Measurements from ENCODE around the gene HPS4.
"Not testable (repeated sequence)": the region's sequence is repeated elsewhere in the genome, so short reads cannot be mapped to it uniquely, and the experiment has no call there.

HPS4 gene

GRCh38 chr22:26414347-26414746 is 69.2 kb downstream of the HPS4 start:
- Histone ChIP-seq H3K36me3 (ENCODE audit: control insufficient read depth, insufficient read depth, low read length) (no peaks in the 10 kb centered on the region), H3K9ac (ENCODE audit: low read length) (no peak overlapping the region), H3K9me3 (ENCODE audit: control insufficient read depth, low read length) (no peaks in the 10 kb centered on the region), H3K4me3 (ENCODE audit: low read length) (no peak overlapping the region), H3K4me1 (ENCODE audit: control insufficient read depth, insufficient read depth, low read length) (no peaks in the 10 kb centered on the region), H3K27me3 (ENCODE audit: control insufficient read depth, insufficient read depth, low read length) (peaks cover 13% of the 10 kb centered on the region)

GRCh38 chr22:26410386-26410785 is 73.2 kb downstream of the HPS4 start:
- Histone ChIP-seq H3K9me3 (ENCODE audit: control insufficient read depth, low read length) (no peaks in the 10 kb centered on the region), H3K36me3 (ENCODE audit: control insufficient read depth, insufficient read depth, low read length) (no peaks in the 10 kb centered on the region)

GRCh38 chr22:26409719-26410335 is 73.8 kb downstream of the HPS4 start:
- H3K4me3 ChIP-seq (ENCODE audit: low read length): no peak overlapping the region
- no peaks in the 10 kb centered on the region for H3K4me1 ChIP-seq (ENCODE audit: control insufficient read depth, insufficient read depth, low read length)
- H3K36me3 ChIP-seq (ENCODE audit: control insufficient read depth, insufficient read depth, low read length): no peaks in the 10 kb centered on the region
- no peak overlapping the region for H3K9ac ChIP-seq (ENCODE audit: low read length)
- H3K9me3 ChIP-seq (ENCODE audit: control insufficient read depth, low read length): no peaks in the 10 kb centered on the region
- H3K27me3 ChIP-seq (ENCODE audit: control insufficient read depth, insufficient read depth, low read length): peaks cover 4% of the 10 kb centered on the region

More at GRCh38 chr22:26410386-26410785, 73.2 kb downstream of the HPS4 start:
- no peaks in the 10 kb centered on the region for H3K4me1 ChIP-seq (ENCODE audit: control insufficient read depth, insufficient read depth, low read length)
- H3K9ac ChIP-seq (ENCODE audit: low read length): no peak overlapping the region
- H3K27me3 ChIP-seq (ENCODE audit: control insufficient read depth, insufficient read depth, low read length): peaks cover 4% of the 10 kb centered on the region
- no peak overlapping the region for H3K4me3 ChIP-seq (ENCODE audit: low read length)

- not testable (repeated sequence) for H3K9ac ChIP-seq (ENCODE audit: low read length); H3K36me3 ChIP-seq (ENCODE audit: control insufficient read depth, insufficient read depth, low read length); H3K27me3 ChIP-seq (ENCODE audit: control insufficient read depth, insufficient read depth, low read length); H3K4me3 ChIP-seq (ENCODE audit: low read length); H3K4me1 ChIP-seq (ENCODE audit: control insufficient read depth, insufficient read depth, low read length); H3K9me3 ChIP-seq (ENCODE audit: control insufficient read depth, low read length)
These were observed 74.9 kb downstream of the HPS4 start for GRCh38 chr22:26408562-26409220.

- Histone ChIP-seq H3K9me3 (ENCODE audit: control insufficient read depth, low read length) (no peaks in the 10 kb centered on the region), H3K27me3 (ENCODE audit: control insufficient read depth, insufficient read depth, low read length) (no peaks in the 10 kb centered on the region), H3K36me3 (ENCODE audit: control insufficient read depth, insufficient read depth, low read length) (no peaks in the 10 kb centered on the region), H3K4me1 (ENCODE audit: control insufficient read depth, insufficient read depth, low read length) (no peaks in the 10 kb centered on the region), H3K4me3 (ENCODE audit: low read length) (no peak overlapping the region), H3K9ac (ENCODE audit: low read length) (no peak overlapping the region)
These were observed 77.5 kb downstream of the HPS4 start for GRCh38 chr22:26406118-26406517.

- Histone ChIP-seq H3K9me3 (ENCODE audit: control insufficient read depth, low read length) (no peaks in the 10 kb centered on the region), H3K36me3 (ENCODE audit: control insufficient read depth, insufficient read depth, low read length) (no peaks in the 10 kb centered on the region), H3K4me1 (ENCODE audit: control insufficient read depth, insufficient read depth, low read length) (no peaks in the 10 kb centered on the region), H3K27me3 (ENCODE audit: control insufficient read depth, insufficient read depth, low read length) (no peaks in the 10 kb centered on the region), H3K4me3 (ENCODE audit: low read length) (no peak overlapping the region), H3K9ac (ENCODE audit: low read length) (no peak overlapping the region)
These were observed 78.6 kb downstream of the HPS4 start for GRCh38 chr22:26404851-26405421.

GRCh38 chr22:26401726-26402125 is 81.9 kb downstream of the HPS4 start:
- no peak overlapping the region for H3K9ac ChIP-seq (ENCODE audit: low read length)
- no peaks in the 10 kb centered on the region for H3K4me1 ChIP-seq (ENCODE audit: control insufficient read depth, insufficient read depth, low read length)
- no peaks in the 10 kb centered on the region for H3K27me3 ChIP-seq (ENCODE audit: control insufficient read depth, insufficient read depth, low read length)
- no peak overlapping the region for H3K4me3 ChIP-seq (ENCODE audit: low read length)
- H3K36me3 ChIP-seq (ENCODE audit: control insufficient read depth, insufficient read depth, low read length): no peaks in the 10 kb centered on the region
- H3K9me3 ChIP-seq (ENCODE audit: control insufficient read depth, low read length): no peaks in the 10 kb centered on the region
